ENCODE results near the gene POU5F1.

Gene POU5F1

DNA sequence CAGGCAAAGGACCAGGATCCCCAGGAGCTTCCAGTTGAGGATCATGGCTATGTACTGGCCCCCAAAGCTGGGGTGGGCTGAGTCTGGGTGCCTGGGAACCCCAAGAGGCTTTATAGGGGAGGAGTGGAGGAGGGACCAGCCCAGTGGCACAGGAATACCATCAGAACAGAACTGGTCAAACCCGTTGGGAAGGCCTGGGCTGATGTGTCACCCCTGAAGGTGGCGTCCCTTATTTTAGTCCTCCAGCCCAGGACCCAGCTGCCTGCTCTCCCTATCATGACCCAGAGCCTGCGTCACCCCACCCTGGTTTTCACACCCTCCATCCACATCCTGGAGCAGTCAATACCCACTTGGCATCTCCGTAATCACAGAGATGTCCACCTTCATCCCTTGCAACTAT lies 31.5 kb downstream of the POU5F1 start, which contains the start of gene PSORS1C2:
Gene PSORS1C2 (minus strand): TSS at position 85 of the 400 bp plus-strand sequence. CDS start 40 bp downstream, at position 45.
- TF ChIP-seq, protein P1, sequence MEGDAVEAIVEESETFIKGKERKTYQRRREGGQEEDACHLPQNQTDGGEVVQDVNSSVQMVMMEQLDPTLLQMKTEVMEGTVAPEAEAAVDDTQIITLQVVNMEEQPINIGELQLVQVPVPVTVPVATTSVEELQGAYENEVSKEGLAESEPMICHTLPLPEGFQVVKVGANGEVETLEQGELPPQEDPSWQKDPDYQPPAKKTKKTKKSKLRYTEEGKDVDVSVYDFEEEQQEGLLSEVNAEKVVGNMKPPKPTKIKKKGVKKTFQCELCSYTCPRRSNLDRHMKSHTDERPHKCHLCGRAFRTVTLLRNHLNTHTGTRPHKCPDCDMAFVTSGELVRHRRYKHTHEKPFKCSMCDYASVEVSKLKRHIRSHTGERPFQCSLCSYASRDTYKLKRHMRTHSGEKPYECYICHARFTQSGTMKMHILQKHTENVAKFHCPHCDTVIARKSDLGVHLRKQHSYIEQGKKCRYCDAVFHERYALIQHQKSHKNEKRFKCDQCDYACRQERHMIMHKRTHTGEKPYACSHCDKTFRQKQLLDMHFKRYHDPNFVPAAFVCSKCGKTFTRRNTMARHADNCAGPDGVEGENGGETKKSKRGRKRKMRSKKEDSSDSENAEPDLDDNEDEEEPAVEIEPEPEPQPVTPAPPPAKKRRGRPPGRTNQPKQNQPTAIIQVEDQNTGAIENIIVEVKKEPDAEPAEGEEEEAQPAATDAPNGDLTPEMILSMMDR (IDR thresholded peaks at IDR 0.05; ENCODE audit: extremely low read depth, insufficient read depth, missing control alignments), result no peak
- no peak for DNase-seq (ENCODE audit: low spot score)

DNA sequence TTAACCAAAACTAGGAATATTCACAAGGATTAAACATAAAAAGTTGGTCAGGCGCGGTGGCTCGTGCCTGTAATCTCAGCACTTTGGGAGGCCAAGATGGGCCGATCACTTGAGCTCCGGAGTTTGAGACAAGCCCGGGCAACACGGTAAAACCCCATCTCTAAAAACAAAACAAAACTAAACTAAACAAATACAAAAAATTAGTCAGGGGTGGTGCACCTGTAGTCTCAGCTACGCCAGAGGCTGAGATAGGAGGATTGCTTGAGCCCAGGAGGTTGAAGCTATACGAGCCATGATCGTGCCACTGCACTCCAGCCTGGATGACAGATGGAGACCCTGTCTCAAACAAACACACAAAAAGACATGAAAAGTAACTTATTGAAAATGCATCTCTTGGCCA lies 34.8 kb downstream of the POU5F1 start:
- in situ Hi-C loops (cut with MboI; ENCODE audit: low pct_unique_long_range_greater_than_20kb, low sequenced_read_pairs, unreplicated experiment), result loop anchor here (5.0 to 10.0 kb wide), 2 partner anchors 57 to 229 kb away; no protein-coding TSS in a partner anchor
- TF ChIP-seq, protein P1 (IDR thresholded peaks at IDR 0.05; ENCODE audit: extremely low read depth, insufficient read depth, missing control alignments), result no peak
- no peak for DNase-seq (ENCODE audit: low spot score)

More for the DNA sequence above, 31.5 kb downstream of the POU5F1 start, which contains the start of gene PSORS1C2:
- in situ Hi-C loops (cut with MboI; ENCODE audit: low pct_unique_long_range_greater_than_20kb, low sequenced_read_pairs, unreplicated experiment), result loop anchor here (5.0 to 10.0 kb wide), 2 partner anchors 53 to 226 kb away; no protein-coding TSS in a partner anchor

DNA sequence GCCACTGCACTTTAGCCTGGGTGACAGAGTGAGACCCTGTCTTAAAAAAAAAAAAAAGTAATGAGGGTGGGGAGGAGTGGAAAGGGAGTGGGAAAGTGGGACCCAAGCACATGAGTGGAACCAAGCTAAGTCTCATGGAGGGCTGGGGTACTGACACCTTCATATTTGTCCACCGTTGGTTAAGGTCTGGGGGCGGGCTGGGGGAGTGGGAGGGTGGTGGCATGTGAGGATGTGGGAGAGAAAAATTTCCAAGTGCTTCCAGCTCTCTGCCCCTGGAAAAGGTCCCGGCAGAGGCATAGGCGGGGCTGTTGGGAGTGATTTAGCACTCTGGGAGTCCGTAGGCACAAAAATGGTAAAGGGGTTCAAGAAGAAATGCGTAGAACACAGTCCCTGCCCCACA lies 37.7 kb downstream of the POU5F1 start:
- TF ChIP-seq, protein P1 (IDR thresholded peaks at IDR 0.05; ENCODE audit: extremely low read depth, insufficient read depth, missing control alignments), result no peak
- in situ Hi-C loops (cut with MboI; ENCODE audit: low pct_unique_long_range_greater_than_20kb, low sequenced_read_pairs, unreplicated experiment), result loop anchor here (10.0 kb wide), 1 partner anchor 232 kb away; no protein-coding TSS in a partner anchor
- DNase-seq (ENCODE audit: low spot score), result no peak

DNA sequence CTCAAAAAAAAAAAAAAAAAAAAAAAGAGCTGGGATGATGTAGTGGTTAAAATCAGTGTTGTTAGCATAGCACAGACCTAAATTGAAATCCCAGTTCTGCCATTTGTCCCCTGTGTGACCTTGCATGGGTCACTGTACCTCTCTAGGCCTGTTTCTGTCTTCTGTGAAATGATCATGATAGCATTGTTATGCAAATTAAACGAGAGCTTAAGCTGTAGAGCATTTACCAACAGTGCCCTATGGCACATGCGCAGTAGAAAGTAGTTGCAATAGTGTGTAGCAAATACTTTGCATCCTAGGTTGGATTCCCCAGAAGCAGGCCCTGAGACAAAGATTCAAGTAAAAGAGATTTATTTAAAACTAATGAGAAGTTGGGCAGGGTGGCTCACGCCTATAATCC lies 38.9 kb downstream of the POU5F1 start:
- in situ Hi-C loops (cut with MboI; ENCODE audit: low pct_unique_long_range_greater_than_20kb, low sequenced_read_pairs, unreplicated experiment), result loop anchor here (10.0 kb wide), 1 partner anchor 233 kb away; no protein-coding TSS in a partner anchor
- no peak for DNase-seq (ENCODE audit: low spot score)
- TF ChIP-seq, protein P1 (IDR thresholded peaks at IDR 0.05; ENCODE audit: extremely low read depth, insufficient read depth, missing control alignments), result no peak

DNA sequence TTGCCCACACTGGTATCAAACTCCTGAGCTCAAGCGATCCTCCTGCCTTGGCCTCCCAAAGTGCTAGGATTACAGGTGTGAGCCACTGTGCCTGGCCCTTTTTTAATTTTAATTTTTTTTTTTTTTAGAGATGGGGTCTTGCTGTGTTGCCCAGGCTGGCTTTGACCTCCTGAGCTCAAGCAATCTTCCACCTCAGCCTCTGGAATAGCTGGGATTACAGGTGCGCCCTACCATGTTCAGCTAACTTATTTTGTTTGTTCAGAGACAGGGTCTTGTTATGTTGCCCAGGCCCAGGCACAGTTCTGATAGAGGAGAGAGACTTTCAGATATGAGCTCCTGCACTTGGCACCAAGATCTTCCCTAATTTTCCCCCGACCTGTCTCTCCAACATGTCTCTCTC lies 39.7 kb downstream of the POU5F1 start:
- no peak for DNase-seq (ENCODE audit: low spot score)
- in situ Hi-C loops (cut with MboI; ENCODE audit: low pct_unique_long_range_greater_than_20kb, low sequenced_read_pairs, unreplicated experiment), result loop anchor here (10.0 kb wide), 1 partner anchor 234 kb away; no protein-coding TSS in a partner anchor
- TF ChIP-seq, protein P1 (IDR thresholded peaks at IDR 0.05; ENCODE audit: extremely low read depth, insufficient read depth, missing control alignments), result no peak

DNA sequence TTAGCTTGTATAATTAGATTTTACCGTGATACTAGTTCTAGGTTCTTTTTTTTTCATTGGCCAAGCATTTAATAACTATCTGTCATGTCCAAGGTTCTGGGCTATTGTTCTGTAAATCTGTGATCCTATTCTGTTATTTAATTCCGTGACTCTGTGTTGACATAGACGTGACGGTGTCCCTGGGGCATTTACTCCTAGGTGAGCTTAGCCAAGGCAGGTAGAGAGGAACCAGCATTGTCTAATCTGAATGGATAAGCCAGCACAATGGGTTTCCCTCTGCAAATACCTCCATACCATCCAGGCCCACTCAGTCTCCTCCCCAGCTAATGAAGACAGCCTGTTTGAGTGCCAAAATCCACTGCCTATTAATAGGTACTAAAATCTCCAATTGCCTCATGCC lies 41.4 kb downstream of the POU5F1 start:
- in situ Hi-C loops (cut with MboI; ENCODE audit: low pct_unique_long_range_greater_than_20kb, low sequenced_read_pairs, unreplicated experiment), result no loop called here
- TF ChIP-seq, protein P1 (IDR thresholded peaks at IDR 0.05; ENCODE audit: extremely low read depth, insufficient read depth, missing control alignments), result no peak
- DNase-seq (ENCODE audit: low spot score), result no peak

Data from GM13977 (cell line).